Gastrocnemius medialis (tissue), 4 donors: Measurements from ENCODE around the gene TFCP2L1. TPM values are rescaled to one million over a fixed set of nuclear protein-coding genes. Genes with fewer than 3 reads are reported as not detected.

Source experiments
- ATAC-seq, 2 donors: fragments of 150-250 bp; one replicate each; pipeline ENCODE4 v1.9.1; 2016
- DNase-seq, 2 donors: peaks; one replicate each; pipeline ENCODE4 v3.0.0-alpha.2; 2019
- H3K27ac ChIP-seq, 4 donors: fragments of 200-600 bp; sonication (generic); 1 replicate in 1 of 4; 2 replicates in 3 of 4; pipeline ENCODE4 v1.5.1; 2016 to 2018; ENCODE audit warnings: mild to moderate bottlenecking in 2 of 4, moderate library complexity in 1 of 4
- H3K27me3 ChIP-seq, 3 donors: fragments of 200-600 bp; sonication (generic) in 2 of 3; 1 replicate in 1 of 3; 2 replicates in 2 of 3; pipeline versions ENCODE4 v1.5.1 to v1.6.0; 2016 to 2019; ENCODE audit warnings: mild to moderate bottlenecking in 1 of 3, moderate library complexity in 1 of 3
- H3K36me3 ChIP-seq, 2 donors: fragments of 200-600 bp; sonication (generic) in 1 of 2; one replicate each; pipeline ENCODE4 v1.5.1; 2017 to 2018
- H3K4me1 ChIP-seq, 2 donors: fragments of 200-600 bp; sonication (generic) in 1 of 2; one replicate each; pipeline ENCODE4 v1.5.1; 2016 to 2017; ENCODE audit warnings: mild to moderate bottlenecking in 2 of 2
- H3K4me3 ChIP-seq, 4 donors: fragments of 200-600 bp; sonication (generic) in 3 of 4; 1 replicate in 1 of 4; 2 replicates in 3 of 4; pipeline ENCODE4 v1.5.1; 2016 to 2019; ENCODE audit warnings: mild to moderate bottlenecking in 2 of 4
- H3K9me3 ChIP-seq, 3 donors: fragments of 200-600 bp; sonication (generic) in 2 of 3; 1 replicate in 1 of 3; 2 replicates in 2 of 3; pipeline ENCODE4 v1.5.1; 2016 to 2019
- CTCF ChIP-seq, 5 experiments: fragments of 450-650 bp in 3 of 5; fragments of 200-600 bp in 2 of 5; sonication (generic) in 2 of 5; IDR thresholded peaks in 4 of 5; conservative IDR thresholded peaks in 1 of 5; 1 replicate in 4 of 5; 2 replicates in 1 of 5; pipeline ENCODE4 v1.5.1; 2016 to 2019; ENCODE audit warnings: antibody characterized with exemption in 5 of 5, mild to moderate bottlenecking in 3 of 5, moderate library complexity in 3 of 5
- POLR2A ChIP-seq, 2 donors: fragments of 450-650 bp; IDR thresholded peaks; one replicate each; pipeline ENCODE4 v1.6.1; 2017; ENCODE audit warnings: antibody characterized with exemption in 2 of 2, mild to moderate bottlenecking in 2 of 2, moderate library complexity in 2 of 2
- in situ Hi-C, 4 donors: fragments of 200-750 bp; cut with MboI; loops; one replicate each; pipeline versions ENCODE4 v1.15.0 to v1.8.0; 2017; ENCODE audit warnings: low sequenced_read_pairs in 4 of 4
- intact Hi-C: fragments of 100-400 bp; cut with DNase I; formaldehyde crosslinking; loops from one replicate; pipeline ENCODE4 v1.15.1; 2023; ENCODE audit warnings: low total_unique reads
- total RNA-seq, 4 donors: library from RNA; depleted of rRNA; stranded (reverse); fragments of >200 nt; gene quantifications; one replicate each; pipeline versions ENCODE4 v1.1.0 to v1.2.3, GENCODE V29; 2016

TFCP2L1 gene
- total RNA-seq, 4 donors from 2014 or later: 1.2 to 3.2 (median 1.8) TPM

DNA sequence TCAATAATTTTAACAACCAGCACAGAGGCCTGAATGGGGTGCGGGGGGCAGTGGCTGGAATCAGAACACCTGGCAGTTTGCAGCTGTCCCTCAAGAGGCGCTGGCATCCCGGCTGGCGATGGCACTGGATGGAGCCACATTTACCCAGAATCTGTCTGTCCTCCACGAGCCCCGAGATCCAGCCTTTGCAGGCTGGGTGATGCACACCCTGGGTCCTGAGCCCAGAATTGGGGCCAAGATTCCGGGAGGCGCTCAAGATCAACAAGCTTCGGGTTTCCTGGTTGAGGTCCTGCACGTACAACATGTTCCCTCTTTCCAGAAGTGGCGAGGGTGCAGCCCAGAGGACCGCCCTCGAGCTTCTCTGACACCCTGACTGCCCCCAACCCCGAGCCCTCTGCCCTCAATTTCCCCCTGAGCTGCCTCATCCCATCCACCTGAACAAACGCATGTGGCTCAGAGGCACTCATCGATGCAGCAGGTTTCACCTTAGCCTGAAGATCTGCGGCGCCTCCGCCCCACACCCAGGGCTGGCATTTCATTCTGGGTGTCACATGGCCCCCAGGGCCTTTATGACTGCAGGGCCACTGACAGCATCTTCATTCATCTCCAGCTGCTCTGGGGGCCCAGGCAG, 97.5 kb downstream of the TFCP2L1 start:
- Histone ChIP-seq H3K4me1 (peaks cover 5 to 23% of the 10 kb centered on the region in 2 donors), H3K9me3 (no peaks in the 10 kb centered on the region), H3K27ac (peak overlapping the region in 3 of 4 donors; percentile 57 to 85 (median 72)), H3K27me3 (no peaks in the 10 kb centered on the region), H3K4me3 (no peak overlapping the region), H3K36me3 (no peaks in the 10 kb centered on the region)
- ATAC-seq (peak; percentile 21 to 46), DNase-seq (peak; percentile 49 to 73)
- TF ChIP-seq CTCF (IDR thresholded peaks at IDR 0.05 in 4 of 5, conservative IDR thresholded peaks at IDR 0.05 in 1 of 5) (no peak), POLR2A (IDR thresholded peaks at IDR 0.05) (no peak)
- intact Hi-C loops: loop anchor here (5.0 kb wide), 1 partner anchor 640 kb away; no protein-coding TSS in a partner anchor
- in situ Hi-C loops: no loop called here

GRCh38 chr2:121186261-121186660, 98.7 kb downstream of the TFCP2L1 start:
- Histone ChIP-seq H3K4me1 (peaks cover 5 to 23% of the 10 kb centered on the region in 2 donors), H3K36me3 (no peaks in the 10 kb centered on the region), H3K27ac (peak overlapping the region; percentile 57 to 85 (median 70)), H3K4me3 (no peak overlapping the region), H3K27me3 (no peaks in the 10 kb centered on the region), H3K9me3 (no peaks in the 10 kb centered on the region)
- intact Hi-C loops: loop anchor here (5.0 kb wide), 1 partner anchor 639 kb away; no protein-coding TSS in a partner anchor
- DNase-seq (no peak), ATAC-seq (no peak)
- no peak for TF ChIP-seq POLR2A (IDR thresholded peaks at IDR 0.05)
- TF ChIP-seq CTCF (IDR thresholded peaks at IDR 0.05 in 4 of 5, conservative IDR thresholded peaks at IDR 0.05 in 1 of 5): no peak
- in situ Hi-C loops: no loop called here

DNA sequence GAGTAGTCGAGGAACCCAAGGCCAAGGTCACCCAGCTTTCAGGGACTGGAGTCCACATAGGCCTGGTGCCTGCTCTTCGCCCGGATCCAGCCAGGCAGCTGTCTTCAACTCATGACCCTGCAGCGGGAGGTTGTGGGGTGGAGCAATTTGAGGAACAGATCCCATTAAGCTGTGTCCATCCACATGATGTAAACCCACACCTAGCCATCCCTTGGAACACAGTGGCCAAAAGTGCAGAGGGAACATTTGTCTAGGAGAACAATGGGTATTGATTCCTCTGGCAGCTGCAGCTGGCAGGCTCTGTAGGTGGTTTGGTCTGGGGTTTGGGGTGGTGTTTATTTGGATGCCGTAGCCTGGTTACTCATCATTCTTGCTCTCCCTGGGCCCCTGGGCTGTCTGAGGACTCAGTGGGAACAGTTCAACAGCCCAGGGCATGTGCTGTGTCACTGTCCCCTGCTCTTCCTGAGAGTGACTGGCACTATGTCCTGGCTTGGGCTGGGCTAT, 99.4 kb downstream of the TFCP2L1 start:
- no peaks in the 10 kb centered on the region for H3K36me3 ChIP-seq
- DNase-seq: peak; percentile 70 to 74
- peak; percentile 76 to 81 for ATAC-seq
- H3K27me3 ChIP-seq: no peaks in the 10 kb centered on the region
- in situ Hi-C loops (no loop called here), intact Hi-C loops (loop anchor here (1.0 to 5.0 kb wide), 2 partner anchors 12 to 638 kb away; no protein-coding TSS in a partner anchor)
- H3K4me1 ChIP-seq: peaks cover 5 to 23% of the 10 kb centered on the region in 2 donors
- peak overlapping the region; percentile 62 to 85 (median 72) for H3K27ac ChIP-seq
- H3K4me3 ChIP-seq: no peak overlapping the region
- no peak for TF ChIP-seq CTCF (IDR thresholded peaks at IDR 0.05 in 4 of 5, conservative IDR thresholded peaks at IDR 0.05 in 1 of 5)
- no peak for TF ChIP-seq POLR2A (IDR thresholded peaks at IDR 0.05)
- H3K9me3 ChIP-seq: no peaks in the 10 kb centered on the region

- no peak for DNase-seq
- intact Hi-C loops (loop anchor here (1.0 to 5.0 kb wide), 2 partner anchors 12 to 638 kb away; no protein-coding TSS in a partner anchor), in situ Hi-C loops (no loop called here)
- Histone ChIP-seq H3K4me1 (peaks cover 5 to 23% of the 10 kb centered on the region in 2 donors), H3K27me3 (no peaks in the 10 kb centered on the region), H3K36me3 (no peaks in the 10 kb centered on the region), H3K27ac (peak overlapping the region; percentile 62 to 85 (median 72)), H3K4me3 (no peak overlapping the region), H3K9me3 (no peaks in the 10 kb centered on the region)
- ATAC-seq: no peak
- no peak for TF ChIP-seq CTCF (IDR thresholded peaks at IDR 0.05 in 4 of 5, conservative IDR thresholded peaks at IDR 0.05 in 1 of 5)
- no peak for TF ChIP-seq POLR2A (IDR thresholded peaks at IDR 0.05)
Measured at GRCh38 chr2:121185111-121185510, 99.9 kb downstream of the TFCP2L1 start.
